PC-3 (cell line): Measurements from ENCODE around the gene ARMC3.

Experiments
- CTCF ChIP-seq: fragments of 300-600 bp; sonication (generic); conservative IDR thresholded peaks from 2 replicates; pipeline ENCODE4 v1.5.1; 2017; ENCODE audit warnings: antibody characterized with exemption, low read depth, mild to moderate bottlenecking, low read length
- EZH2 ChIP-seq: fragments of 300-600 bp; sonication (generic); IDR thresholded peaks from one replicate; pipeline ENCODE4 v1.6.1; 2017; ENCODE audit warnings: antibody characterized with exemption, mild to moderate bottlenecking, low read length; ENCODE audit not compliant: unreplicated experiment
- EZH2phosphoT487 ChIP-seq: fragments of 300-600 bp; sonication (generic); IDR thresholded peaks from 2 replicates; pipeline ENCODE4 v1.6.1; 2018; ENCODE audit warnings: mild to moderate bottlenecking, antibody characterized with exemption, low read length, borderline replicate concordance

DNA sequence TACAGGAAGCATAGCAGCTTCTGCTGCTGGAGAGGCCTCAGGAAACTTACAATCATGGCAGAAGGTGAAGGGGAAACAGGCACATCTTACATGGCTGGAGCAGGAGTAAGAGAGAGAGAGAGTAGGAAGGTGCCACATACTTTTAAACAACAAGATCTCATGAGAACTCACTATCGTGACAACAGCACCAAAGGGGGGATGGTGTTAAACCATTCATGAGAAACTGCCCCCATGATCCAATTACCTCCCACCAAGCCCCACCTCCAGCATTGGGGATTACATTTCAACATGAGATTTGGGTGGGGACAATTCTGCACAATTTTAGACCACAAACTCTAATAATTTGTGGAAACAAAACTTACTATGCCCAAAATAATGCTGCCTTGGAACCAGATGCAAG is 16.8 kb upstream of the ARMC3 start:
- TF ChIP-seq CTCF (no peak), EZH2phosphoT487 (no peak), EZH2 (no peak)
